Mesodermal cell (in vitro differentiated cells): Measurements from ENCODE around the gene HMGB2.

Source experiments
- H3K27ac ChIP-seq: 2 replicates; pipeline ENCODE4 v1.7.0; 2013; ENCODE audit warnings: mild to moderate bottlenecking, low read depth, low read length, moderate library complexity; ENCODE audit not compliant: severe bottlenecking
- H3K36me3 ChIP-seq: 2 replicates; pipeline ENCODE4 v1.7.1; 2013; ENCODE audit warnings: mild to moderate bottlenecking, low read length, moderate library complexity; ENCODE audit not compliant: control insufficient read depth, insufficient read depth
- H3K4me1 ChIP-seq: one replicate; pipeline ENCODE4 v1.7.1; 2013; ENCODE audit warnings: mild to moderate bottlenecking, low read length; ENCODE audit not compliant: insufficient read depth, control insufficient read depth, poor library complexity, severe bottlenecking
- H3K4me3 ChIP-seq: 2 replicates; pipeline ENCODE4 v1.7.0; 2013; ENCODE audit warnings: low read length, control low read depth, mild to moderate bottlenecking; ENCODE audit not compliant: insufficient read depth, poor library complexity, severe bottlenecking; ENCODE audit errors: extremely low read depth
- H3K9me3 ChIP-seq: 2 replicates; pipeline ENCODE4 v1.7.1; 2013; ENCODE audit warnings: mild to moderate bottlenecking, low read length, moderate library complexity; ENCODE audit not compliant: control insufficient read depth
- WGBS, 2 experiments: methylation state at CpG; one replicate each; pipeline ENCODE4 v1.1.5; 2013; ENCODE audit warnings: missing lambda C conversion rate in 2 of 2; ENCODE audit not compliant: insufficient coverage in 2 of 2; 5-methylcytosine and 5-hydroxymethylcytosine counted together

HMGB2 gene

GRCh38 chr4:173334891-173335752 lies 964 bp upstream of the HMGB2 start:
- peak overlapping the region; percentile 99 for H3K27ac ChIP-seq
- WGBS, 2 experiments, result 0 to 5% methylated on average over 21 to 26 of the region's 52 CpGs
- peaks cover 5% of the 10 kb centered on the region for H3K4me1 ChIP-seq
- H3K36me3 ChIP-seq, result peaks cover 27% of the 10 kb centered on the region
- peak overlapping the region; percentile 98 for H3K4me3 ChIP-seq
- H3K9me3 ChIP-seq, result no peaks in the 10 kb centered on the region

GRCh38 chr4:173333658-173334084 lies 487 bp downstream of the HMGB2 start:
- peaks cover 36% of the 10 kb centered on the region for H3K36me3 ChIP-seq
- whole genome bisulfite sequencing, 2 experiments, result 0% methylated on average over 14 to 30 of the region's 53 CpGs

GRCh38 chr4:173332963-173333657 lies 1.0 kb downstream of the HMGB2 start:
- Histone ChIP-seq H3K9me3 (no peaks in the 10 kb centered on the region), H3K4me3 (peak overlapping the region; percentile 98), H3K4me1 (peaks cover 5% of the 10 kb centered on the region), H3K36me3 (peaks cover 41% of the 10 kb centered on the region), H3K27ac (peak overlapping the region; percentile 99)
- 13 to 20% methylated on average over 14 to 17 of the region's 21 CpGs for WGBS, 2 experiments

More at GRCh38 chr4:173333658-173334084, 487 bp downstream of the HMGB2 start:
- peak overlapping the region; percentile 99 for H3K27ac ChIP-seq
- H3K9me3 ChIP-seq, result no peaks in the 10 kb centered on the region
- peaks cover 5% of the 10 kb centered on the region for H3K4me1 ChIP-seq
- H3K4me3 ChIP-seq, result peak overlapping the region; percentile 98

GRCh38 chr4:173332021-173332487 lies 2.1 kb downstream of the HMGB2 start:
- Histone ChIP-seq H3K9me3 (no peaks in the 10 kb centered on the region), H3K4me1 (peaks cover 5% of the 10 kb centered on the region), H3K27ac (no peak overlapping the region), H3K4me3 (peak overlapping the region; percentile 98), H3K36me3 (peaks cover 49% of the 10 kb centered on the region)
- 95% methylated on average over 5 to 6 of the region's 6 CpGs for WGBS, 2 experiments

GRCh38 chr4:173330590-173330989 lies 3.6 kb downstream of the HMGB2 start:
- no CpG with 5 or more reads among the region's 2 CpGs for WGBS, 2 experiments
- H3K36me3 ChIP-seq, result peaks cover 53% of the 10 kb centered on the region
- H3K4me3 ChIP-seq, result no peak overlapping the region
- H3K4me1 ChIP-seq, result no peaks in the 10 kb centered on the region
- H3K9me3 ChIP-seq, result no peaks in the 10 kb centered on the region
- H3K27ac ChIP-seq, result no peak overlapping the region

- Histone ChIP-seq H3K9me3 (no peaks in the 10 kb centered on the region), H3K4me1 (no peaks in the 10 kb centered on the region), H3K27ac (no peak overlapping the region), H3K4me3 (no peak overlapping the region), H3K36me3 (peaks cover 56% of the 10 kb centered on the region)
- 97 to 100% methylated on average over 3 of the region's 5 CpGs for WGBS, 2 experiments
Observed at GRCh38 chr4:173328236-173328901, 5.8 kb downstream of the HMGB2 start.

GRCh38 chr4:173325007-173325736 lies 9.0 kb downstream of the HMGB2 start:
- H3K4me1 ChIP-seq, result no peaks in the 10 kb centered on the region
- H3K9me3 ChIP-seq, result no peaks in the 10 kb centered on the region
- WGBS, 2 experiments, result 97 to 100% methylated on average over 3 of the region's 5 CpGs
- no peak overlapping the region for H3K4me3 ChIP-seq
- peaks cover 48% of the 10 kb centered on the region for H3K36me3 ChIP-seq
- H3K27ac ChIP-seq, result no peak overlapping the region

GRCh38 chr4:173319696-173320095 lies 14.5 kb downstream of the HMGB2 start:
- Histone ChIP-seq H3K4me1 (no peaks in the 10 kb centered on the region), H3K27ac (no peak overlapping the region), H3K36me3 (peaks cover 30% of the 10 kb centered on the region), H3K4me3 (no peak overlapping the region), H3K9me3 (no peaks in the 10 kb centered on the region)
- 95 to 100% methylated on average over 2 of the region's 2 CpGs for WGBS, 2 experiments

GRCh38 chr4:173318648-173319211 lies 15.4 kb downstream of the HMGB2 start:
- H3K9me3 ChIP-seq, result no peaks in the 10 kb centered on the region
- no peaks in the 10 kb centered on the region for H3K4me1 ChIP-seq
- no peak overlapping the region for H3K27ac ChIP-seq
- WGBS, 2 experiments, result 20% methylated on average over 1 of the region's 3 CpGs; no CpG with 5 or more reads in 1 of the 2 experiments
- peaks cover 39% of the 10 kb centered on the region for H3K36me3 ChIP-seq
- H3K4me3 ChIP-seq, result no peak overlapping the region

GRCh38 chr4:173318240-173318639 lies 15.9 kb downstream of the HMGB2 start:
- no peak overlapping the region for H3K4me3 ChIP-seq
- H3K36me3 ChIP-seq, result peaks cover 39% of the 10 kb centered on the region
- no peak overlapping the region for H3K27ac ChIP-seq
- no peaks in the 10 kb centered on the region for H3K9me3 ChIP-seq
- no peaks in the 10 kb centered on the region for H3K4me1 ChIP-seq
